Measurements from ENCODE around the gene LBH. TPM values are rescaled to one million over a fixed set of nuclear protein-coding genes. Genes with fewer than 3 reads are reported as not detected.

Gene LBH
- total RNA-seq, 4 donors from 2014 or later: 13.4 to 72.0 (median 42.6) TPM

DNA sequence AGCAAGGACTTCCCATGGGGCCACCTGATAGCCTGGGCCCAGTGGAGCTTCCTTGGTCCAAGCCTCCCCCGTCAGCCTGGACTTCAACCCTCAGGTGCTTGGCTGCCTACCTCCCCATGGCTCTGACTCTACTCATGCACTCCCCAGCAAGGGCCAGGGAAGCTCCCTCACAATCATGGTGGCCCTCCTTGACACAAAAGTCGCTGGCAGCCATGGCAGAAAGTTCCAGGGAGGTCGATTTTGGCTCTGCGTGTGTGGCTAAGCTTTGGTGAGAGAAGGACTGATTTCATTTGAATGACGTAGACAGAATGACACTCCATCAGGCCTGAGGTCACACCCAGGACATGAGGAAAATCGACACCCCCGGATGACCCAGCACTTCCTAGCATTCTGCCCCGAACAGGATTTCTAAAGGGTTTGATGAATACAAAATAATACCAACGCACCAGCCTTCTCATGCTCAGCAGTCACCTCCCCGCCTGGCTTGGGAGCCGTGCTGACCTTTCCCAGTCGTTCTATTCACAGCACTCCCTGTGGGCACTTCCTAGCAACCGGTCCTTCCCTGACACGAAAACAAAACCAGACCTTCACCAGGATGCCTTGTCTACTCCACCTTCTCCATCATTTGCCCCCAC, 52.7 kb downstream of the LBH start:
- intact Hi-C loops (cut with DNase I; ENCODE audit: low total_unique reads): no loop called here
- no peak for DNase-seq (ENCODE audit: low spot score in 2 of 2)
- 80 to 86% methylated on average over 14 of the region's 14 CpGs for WGBS, 2 donors
- TF ChIP-seq, protein P1, sequence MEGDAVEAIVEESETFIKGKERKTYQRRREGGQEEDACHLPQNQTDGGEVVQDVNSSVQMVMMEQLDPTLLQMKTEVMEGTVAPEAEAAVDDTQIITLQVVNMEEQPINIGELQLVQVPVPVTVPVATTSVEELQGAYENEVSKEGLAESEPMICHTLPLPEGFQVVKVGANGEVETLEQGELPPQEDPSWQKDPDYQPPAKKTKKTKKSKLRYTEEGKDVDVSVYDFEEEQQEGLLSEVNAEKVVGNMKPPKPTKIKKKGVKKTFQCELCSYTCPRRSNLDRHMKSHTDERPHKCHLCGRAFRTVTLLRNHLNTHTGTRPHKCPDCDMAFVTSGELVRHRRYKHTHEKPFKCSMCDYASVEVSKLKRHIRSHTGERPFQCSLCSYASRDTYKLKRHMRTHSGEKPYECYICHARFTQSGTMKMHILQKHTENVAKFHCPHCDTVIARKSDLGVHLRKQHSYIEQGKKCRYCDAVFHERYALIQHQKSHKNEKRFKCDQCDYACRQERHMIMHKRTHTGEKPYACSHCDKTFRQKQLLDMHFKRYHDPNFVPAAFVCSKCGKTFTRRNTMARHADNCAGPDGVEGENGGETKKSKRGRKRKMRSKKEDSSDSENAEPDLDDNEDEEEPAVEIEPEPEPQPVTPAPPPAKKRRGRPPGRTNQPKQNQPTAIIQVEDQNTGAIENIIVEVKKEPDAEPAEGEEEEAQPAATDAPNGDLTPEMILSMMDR (IDR thresholded peaks at IDR 0.05): no peak
- TF ChIP-seq POLR2A (IDR thresholded peaks at IDR 0.05): no peak
- no peak overlapping the region for H3K4me3 ChIP-seq (ENCODE audit: low read depth, poor library complexity, severe bottlenecking)

DNA sequence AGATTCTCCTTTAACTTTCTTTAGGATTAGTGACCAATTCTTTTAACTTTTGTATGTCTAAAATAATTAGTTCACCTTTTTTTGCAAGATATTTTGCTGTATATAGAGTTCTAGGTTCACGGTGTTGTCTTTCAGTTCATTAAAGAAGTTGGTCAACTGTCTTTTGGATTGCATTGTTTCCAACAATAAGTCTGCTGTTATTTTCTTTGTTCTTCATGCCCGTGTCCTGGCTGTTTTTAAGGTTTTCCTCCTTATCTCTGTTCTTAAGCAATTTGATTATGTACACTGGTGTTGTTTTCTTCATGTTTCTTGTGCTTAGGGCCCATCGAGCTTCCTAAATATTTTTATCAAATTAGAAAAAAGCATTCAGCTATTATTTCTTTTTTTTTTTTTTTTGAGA, 54.4 kb downstream of the LBH start:
- H3K4me3 ChIP-seq (ENCODE audit: low read depth, poor library complexity, severe bottlenecking): no peak overlapping the region
- WGBS, 2 donors: 96 to 99% methylated on average over 3 of the region's 3 CpGs
- TF ChIP-seq, protein P1 (IDR thresholded peaks at IDR 0.05): no peak
- TF ChIP-seq POLR2A (IDR thresholded peaks at IDR 0.05): no peak
- DNase-seq (ENCODE audit: low spot score in 2 of 2): no peak
- intact Hi-C loops (cut with DNase I; ENCODE audit: low total_unique reads): no loop called here

DNA sequence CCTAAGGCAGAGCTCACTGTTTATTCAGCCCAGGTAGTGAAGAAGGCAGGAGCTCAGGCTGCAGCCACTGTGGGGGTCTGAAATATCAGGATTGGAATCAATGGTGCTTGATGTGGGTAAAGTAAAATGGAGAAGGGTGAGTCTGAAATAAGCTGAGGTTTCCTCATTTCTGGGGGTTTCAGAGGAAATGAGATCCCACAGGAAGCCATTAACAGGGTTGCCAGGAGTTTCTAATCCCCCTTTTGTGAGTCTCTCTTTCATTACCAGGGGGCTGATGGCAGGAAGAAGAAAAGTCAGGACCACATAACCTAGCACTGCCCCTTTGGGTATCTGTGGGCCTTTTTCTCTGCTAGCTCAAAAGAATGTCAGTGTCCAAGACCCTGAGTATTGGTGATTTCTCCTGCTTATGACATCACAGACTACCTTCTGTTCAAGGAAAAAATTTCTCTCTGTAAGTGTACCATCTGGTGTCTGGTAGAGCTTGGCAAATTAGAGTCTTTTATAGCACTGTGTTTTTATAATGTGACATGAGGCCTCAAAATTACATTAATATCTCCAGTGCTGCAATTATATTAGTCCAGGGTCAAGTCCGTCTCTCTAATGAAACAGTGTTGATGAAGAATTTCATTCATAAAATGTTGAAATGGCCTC, 56.0 kb downstream of the LBH start:
- DNase-seq (ENCODE audit: low spot score in 2 of 2): no peak
- intact Hi-C loops (cut with DNase I; ENCODE audit: low total_unique reads): no loop called here
- no peak overlapping the region for H3K4me3 ChIP-seq (ENCODE audit: low read depth, poor library complexity, severe bottlenecking)
- TF ChIP-seq POLR2A (IDR thresholded peaks at IDR 0.05): no peak
- TF ChIP-seq, protein P1 (IDR thresholded peaks at IDR 0.05): no peak
- WGBS, 2 donors: 88 to 93% methylated on average over 1 of the region's 1 CpG

DNA sequence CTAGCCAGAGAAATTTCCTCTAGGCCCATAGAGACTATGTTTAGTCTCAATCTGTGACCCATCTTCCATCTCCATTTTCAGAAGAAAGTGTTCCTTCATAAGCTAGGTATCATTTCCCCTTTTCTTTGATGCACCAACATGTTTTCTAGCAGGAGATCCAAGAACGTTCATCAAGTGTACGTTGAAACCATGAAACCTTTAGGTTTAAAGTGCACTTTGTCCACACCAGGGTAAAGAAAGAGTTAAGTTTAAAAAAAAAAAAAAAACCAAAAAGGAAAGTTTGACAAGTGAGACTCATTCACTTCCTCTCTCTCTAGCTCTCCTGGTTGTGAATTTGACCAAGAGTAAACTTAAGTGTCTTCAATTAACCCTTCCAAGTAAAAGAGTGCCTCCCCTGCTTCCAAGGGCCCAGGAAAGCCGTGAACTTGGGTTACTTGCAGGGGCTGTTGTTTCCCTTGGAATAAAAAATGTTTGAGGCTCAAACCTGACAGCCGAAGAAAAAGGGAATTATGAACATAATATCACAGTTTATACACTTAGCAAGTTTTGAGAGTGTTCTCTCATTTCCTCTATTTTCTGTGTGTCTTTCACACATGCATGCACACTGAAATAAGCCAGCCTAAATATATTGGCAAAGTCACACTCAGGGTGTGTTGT, 56.7 kb downstream of the LBH start:
- TF ChIP-seq, protein P1 (IDR thresholded peaks at IDR 0.05): no peak
- TF ChIP-seq POLR2A (IDR thresholded peaks at IDR 0.05): no peak
- 57 to 64% methylated on average over 4 of the region's 4 CpGs for WGBS, 2 donors
- intact Hi-C loops (cut with DNase I; ENCODE audit: low total_unique reads): no loop called here
- H3K4me3 ChIP-seq (ENCODE audit: low read depth, poor library complexity, severe bottlenecking): no peak overlapping the region
- peak in 1 of 2 donors; percentile 9 for DNase-seq (ENCODE audit: low spot score in 2 of 2)

DNA sequence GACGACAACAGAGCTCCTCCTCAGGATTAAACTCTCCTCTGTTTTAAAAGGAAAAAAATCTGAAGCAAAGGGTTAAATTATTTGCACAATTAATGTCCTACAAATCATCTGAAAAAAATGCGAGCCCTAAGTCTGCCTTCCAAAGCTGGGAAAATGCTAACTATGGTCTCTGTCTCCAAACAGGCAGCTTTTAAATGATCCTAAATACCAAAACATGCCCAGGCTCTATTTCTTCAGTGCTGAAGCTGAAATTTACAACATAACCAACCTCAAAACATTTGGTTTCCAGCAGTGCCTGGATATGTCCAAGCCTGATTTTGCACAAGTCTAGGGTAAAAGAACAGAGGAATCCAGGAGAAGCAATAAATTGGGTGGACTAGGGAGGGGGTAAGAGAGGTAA, 57.2 kb downstream of the LBH start:
- intact Hi-C loops (cut with DNase I; ENCODE audit: low total_unique reads): no loop called here
- no peak overlapping the region for H3K4me3 ChIP-seq (ENCODE audit: low read depth, poor library complexity, severe bottlenecking)
- WGBS, 2 donors: 35 to 46% methylated on average over 2 of the region's 2 CpGs
- no peak for DNase-seq (ENCODE audit: low spot score in 2 of 2)
- TF ChIP-seq, protein P1 (IDR thresholded peaks at IDR 0.05): no peak
- TF ChIP-seq POLR2A (IDR thresholded peaks at IDR 0.05): no peak

Data from lower leg skin (tissue), 4 donors.